Left lobe of liver (tissue), 2 donors: ENCODE measurements around the gene PLEKHB2. TPM values are rescaled to one million over a fixed set of nuclear protein-coding genes. Genes with fewer than 3 reads are reported as not detected.
"Not testable (repeated sequence)": the region's sequence is repeated elsewhere in the genome, so short reads cannot be mapped to it uniquely, and the experiment has no call there.

ENCODE experiments used
- ATAC-seq: fragments of 200-7000 bp; cut with Tn5 transposase; one replicate; pipeline ENCODE4 v1.9.1; 2020; ENCODE audit warnings: mild to moderate bottlenecking, moderate library complexity
- DNase-seq: peaks from one replicate; pipeline ENCODE4 v3.0.0-alpha.2; 2020; ENCODE audit warnings: low spot score
- total RNA-seq: library from RNA; stranded (reverse); gene quantifications from one replicate; pipeline ENCODE4 v1.2.1, GENCODE V29; 2021
- donor health status: DM: no; HTN: no; CAD: no; lungs with moderate emphysema.
- donor health status: DM: no; HTN: yes; CAD: no.

PLEKHB2 gene
- total RNA-seq, 1 donor from 2014 or later: 10.7 TPM

DNA sequence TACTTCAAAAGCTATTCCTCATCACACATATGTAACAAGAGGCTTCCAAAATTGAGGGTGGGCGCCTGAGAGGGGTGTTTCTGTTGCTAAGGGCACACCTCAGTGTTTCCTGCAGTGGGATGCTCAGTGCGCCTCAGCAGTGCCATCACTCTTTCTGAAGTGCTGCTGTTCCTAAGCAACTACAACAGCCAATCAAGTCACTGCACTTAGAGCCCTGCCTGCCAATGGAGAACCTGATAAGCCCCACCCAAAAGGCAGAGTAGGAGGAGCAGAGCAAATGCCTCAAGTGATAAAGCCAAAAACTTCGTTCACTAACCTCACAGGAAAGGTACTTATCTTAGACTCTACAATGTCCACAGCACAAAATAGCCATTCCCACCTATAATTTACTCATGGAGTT is 88.3 kb downstream of the PLEKHB2 start:
- ATAC-seq, DNase-seq: not testable (repeated sequence)

DNA sequence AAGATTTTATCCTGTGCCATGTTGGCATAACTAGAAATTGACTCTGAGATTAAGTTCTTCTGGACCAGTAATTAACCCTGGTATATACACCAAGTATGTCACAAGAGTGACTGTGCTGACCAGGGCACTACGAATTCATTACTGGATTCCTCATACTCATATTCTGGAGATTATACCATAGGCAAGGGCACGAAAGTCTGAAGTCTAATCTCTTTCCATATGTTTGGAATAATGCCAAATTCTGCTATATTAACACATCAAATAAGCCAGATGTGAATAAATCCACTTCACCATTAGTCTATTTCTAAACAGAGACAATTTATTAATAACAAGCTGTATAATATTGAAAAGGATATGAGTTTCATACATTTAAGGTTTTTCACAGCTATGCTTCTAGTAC is 91.0 kb downstream of the PLEKHB2 start:
- ATAC-seq, DNase-seq: not testable (repeated sequence)

Other genes starting within 250 kb of the PLEKHB2 start
- gene FAM168B, start 11.9 kb upstream of the PLEKHB2 start, total RNA-seq: 39.5 TPM
- not detected for gene POTEE, start 104.2 kb downstream of the PLEKHB2 start, total RNA-seq